ENCODE data around the gene ZFAND5.

The ZFAND5 gene

DNA sequence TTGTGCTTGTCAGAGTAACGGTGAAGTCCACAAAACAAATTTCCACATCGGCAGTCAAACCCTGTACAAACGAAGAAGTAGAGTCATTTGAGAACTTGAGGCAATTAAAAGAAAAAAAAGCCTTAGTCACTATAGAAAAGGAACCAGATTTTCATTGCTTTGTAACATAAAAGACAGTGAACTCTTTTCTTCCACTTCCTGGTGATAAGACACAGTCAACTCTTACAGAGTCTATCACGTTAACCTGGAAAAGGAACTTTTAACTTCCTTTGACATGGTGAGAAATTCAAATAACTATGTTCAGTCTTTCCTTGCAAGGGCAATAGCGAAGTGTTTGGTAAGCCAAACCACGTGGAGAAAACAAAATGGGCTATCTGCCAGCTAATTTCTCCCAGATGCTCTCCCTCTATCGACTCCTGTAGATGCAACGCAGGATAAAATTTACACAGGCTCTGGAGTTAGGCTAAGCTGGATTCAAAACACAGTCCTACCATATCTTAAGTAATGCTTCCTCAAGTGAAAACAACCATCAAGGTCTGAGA is 8.9 kb downstream of the ZFAND5 start:
- H3K4me3 ChIP-seq (ENCODE audit: control insufficient read depth, low read depth, low read length), result no peak overlapping the region
- DNase-seq (ENCODE audit: low read depth), result no peak
- TF ChIP-seq, protein P1, sequence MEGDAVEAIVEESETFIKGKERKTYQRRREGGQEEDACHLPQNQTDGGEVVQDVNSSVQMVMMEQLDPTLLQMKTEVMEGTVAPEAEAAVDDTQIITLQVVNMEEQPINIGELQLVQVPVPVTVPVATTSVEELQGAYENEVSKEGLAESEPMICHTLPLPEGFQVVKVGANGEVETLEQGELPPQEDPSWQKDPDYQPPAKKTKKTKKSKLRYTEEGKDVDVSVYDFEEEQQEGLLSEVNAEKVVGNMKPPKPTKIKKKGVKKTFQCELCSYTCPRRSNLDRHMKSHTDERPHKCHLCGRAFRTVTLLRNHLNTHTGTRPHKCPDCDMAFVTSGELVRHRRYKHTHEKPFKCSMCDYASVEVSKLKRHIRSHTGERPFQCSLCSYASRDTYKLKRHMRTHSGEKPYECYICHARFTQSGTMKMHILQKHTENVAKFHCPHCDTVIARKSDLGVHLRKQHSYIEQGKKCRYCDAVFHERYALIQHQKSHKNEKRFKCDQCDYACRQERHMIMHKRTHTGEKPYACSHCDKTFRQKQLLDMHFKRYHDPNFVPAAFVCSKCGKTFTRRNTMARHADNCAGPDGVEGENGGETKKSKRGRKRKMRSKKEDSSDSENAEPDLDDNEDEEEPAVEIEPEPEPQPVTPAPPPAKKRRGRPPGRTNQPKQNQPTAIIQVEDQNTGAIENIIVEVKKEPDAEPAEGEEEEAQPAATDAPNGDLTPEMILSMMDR (IDR thresholded peaks at IDR 0.05; ENCODE audit: control insufficient read depth, insufficient read depth, low read depth, low read length, missing control alignments), result no peak

DNA sequence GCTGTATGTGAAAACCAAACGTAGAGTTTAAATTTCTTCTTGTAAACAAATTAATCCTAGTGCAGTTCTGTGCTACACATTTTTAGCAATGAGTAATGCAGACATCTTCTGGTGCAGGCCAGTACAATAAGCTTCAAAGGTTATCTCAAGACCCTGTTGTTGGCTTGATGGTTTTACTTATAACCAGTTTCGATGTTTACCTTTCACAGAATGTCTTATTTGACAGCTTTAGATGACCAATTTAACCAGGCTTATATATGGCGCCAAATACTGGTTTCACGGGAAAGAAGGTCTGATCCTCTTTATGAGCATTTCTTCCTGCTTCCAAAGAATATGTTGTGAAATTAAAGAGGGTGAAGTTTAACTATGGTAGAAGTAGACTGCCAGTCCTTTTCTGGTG is 9.9 kb downstream of the ZFAND5 start:
- TF ChIP-seq, protein P1 (IDR thresholded peaks at IDR 0.05; ENCODE audit: control insufficient read depth, insufficient read depth, low read depth, low read length, missing control alignments), result no peak
- no peak for DNase-seq (ENCODE audit: low read depth)
- H3K4me3 ChIP-seq (ENCODE audit: control insufficient read depth, low read depth, low read length), result no peak overlapping the region

DNA sequence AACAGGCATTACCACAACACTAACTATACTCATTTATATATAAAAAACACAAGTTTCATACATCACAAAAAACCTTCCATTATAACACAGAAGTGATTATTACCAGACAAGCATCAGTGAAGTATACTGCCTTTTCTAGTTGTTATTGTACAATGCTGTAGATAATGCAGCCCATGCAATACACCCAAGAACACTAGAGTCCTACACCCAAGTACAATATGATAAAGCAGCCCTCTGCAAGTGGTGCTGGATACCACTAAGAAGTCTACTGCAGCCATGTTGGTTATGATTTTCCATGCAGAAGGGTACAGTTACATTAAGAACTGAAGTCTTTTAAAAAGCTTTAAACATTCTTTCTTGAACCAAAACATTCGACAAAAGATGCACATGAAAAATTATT is 10.3 kb downstream of the ZFAND5 start:
- TF ChIP-seq, protein P1 (IDR thresholded peaks at IDR 0.05; ENCODE audit: control insufficient read depth, insufficient read depth, low read depth, low read length, missing control alignments), result no peak
- no peak for DNase-seq (ENCODE audit: low read depth)
- no peak overlapping the region for H3K4me3 ChIP-seq (ENCODE audit: control insufficient read depth, low read depth, low read length)

DNA sequence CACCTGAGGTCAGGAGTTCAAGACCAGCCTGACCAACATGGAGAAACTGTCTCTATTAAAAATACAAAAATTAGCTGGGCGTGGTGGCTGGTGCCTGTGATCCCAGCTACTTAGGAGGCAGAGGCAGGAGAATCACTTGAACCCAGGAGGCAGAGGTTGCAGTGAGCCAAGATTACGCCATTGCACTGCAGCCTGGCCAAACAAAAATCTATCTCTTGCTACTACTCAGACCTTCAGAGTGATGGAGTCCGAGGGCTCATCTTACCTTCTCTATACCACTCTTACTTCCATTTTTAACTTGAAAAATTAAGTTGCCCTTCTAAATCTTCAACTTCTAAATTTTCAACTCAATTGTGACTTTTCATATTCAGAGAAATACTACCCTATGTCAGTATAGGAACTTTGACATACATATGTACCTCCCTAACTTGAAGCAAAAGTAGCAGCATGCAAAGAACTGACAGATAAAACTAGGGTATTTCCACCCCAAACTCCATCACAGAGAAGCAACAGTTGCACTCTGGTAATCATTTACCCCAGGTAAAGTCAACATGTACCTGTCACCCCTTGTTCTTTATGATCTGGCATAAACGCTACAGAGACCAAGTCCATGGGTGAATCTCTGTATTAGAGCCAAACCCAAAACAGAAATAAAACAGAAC is 11.4 kb downstream of the ZFAND5 start:
- TF ChIP-seq, protein P1 (IDR thresholded peaks at IDR 0.05; ENCODE audit: control insufficient read depth, insufficient read depth, low read depth, low read length, missing control alignments), result no peak

DNA sequence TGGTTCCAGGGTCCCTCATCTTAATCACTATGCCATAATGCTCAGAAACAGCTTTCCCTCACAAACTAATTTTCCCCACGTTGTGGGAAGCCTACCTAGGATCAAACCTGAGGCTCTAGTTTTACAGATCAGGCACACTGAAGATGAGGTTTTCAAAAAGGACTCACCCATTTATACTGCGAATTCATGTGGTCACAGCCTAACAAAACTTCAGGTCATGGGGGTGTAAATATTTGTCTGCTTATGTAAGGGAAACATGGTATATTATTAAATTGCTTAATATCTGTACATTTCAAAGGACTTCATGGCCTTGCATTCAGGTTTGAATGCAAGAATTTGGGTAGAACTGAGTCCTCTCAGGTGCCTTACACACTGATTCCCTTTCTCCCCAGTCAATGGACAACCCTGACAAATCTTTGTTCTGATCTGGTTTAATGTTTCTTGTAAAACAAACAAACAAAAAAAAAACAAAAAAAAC is 12.1 kb downstream of the ZFAND5 start:
- no peak overlapping the region for H3K4me3 ChIP-seq (ENCODE audit: control insufficient read depth, low read depth, low read length)
- TF ChIP-seq, protein P1 (IDR thresholded peaks at IDR 0.05; ENCODE audit: control insufficient read depth, insufficient read depth, low read depth, low read length, missing control alignments), result no peak
- no peak for DNase-seq (ENCODE audit: low read depth)

More for the DNA sequence above, 11.4 kb downstream of the ZFAND5 start:
- H3K4me3 ChIP-seq (ENCODE audit: control insufficient read depth, low read depth, low read length), result no peak overlapping the region
- DNase-seq (ENCODE audit: low read depth), result no peak

DNA sequence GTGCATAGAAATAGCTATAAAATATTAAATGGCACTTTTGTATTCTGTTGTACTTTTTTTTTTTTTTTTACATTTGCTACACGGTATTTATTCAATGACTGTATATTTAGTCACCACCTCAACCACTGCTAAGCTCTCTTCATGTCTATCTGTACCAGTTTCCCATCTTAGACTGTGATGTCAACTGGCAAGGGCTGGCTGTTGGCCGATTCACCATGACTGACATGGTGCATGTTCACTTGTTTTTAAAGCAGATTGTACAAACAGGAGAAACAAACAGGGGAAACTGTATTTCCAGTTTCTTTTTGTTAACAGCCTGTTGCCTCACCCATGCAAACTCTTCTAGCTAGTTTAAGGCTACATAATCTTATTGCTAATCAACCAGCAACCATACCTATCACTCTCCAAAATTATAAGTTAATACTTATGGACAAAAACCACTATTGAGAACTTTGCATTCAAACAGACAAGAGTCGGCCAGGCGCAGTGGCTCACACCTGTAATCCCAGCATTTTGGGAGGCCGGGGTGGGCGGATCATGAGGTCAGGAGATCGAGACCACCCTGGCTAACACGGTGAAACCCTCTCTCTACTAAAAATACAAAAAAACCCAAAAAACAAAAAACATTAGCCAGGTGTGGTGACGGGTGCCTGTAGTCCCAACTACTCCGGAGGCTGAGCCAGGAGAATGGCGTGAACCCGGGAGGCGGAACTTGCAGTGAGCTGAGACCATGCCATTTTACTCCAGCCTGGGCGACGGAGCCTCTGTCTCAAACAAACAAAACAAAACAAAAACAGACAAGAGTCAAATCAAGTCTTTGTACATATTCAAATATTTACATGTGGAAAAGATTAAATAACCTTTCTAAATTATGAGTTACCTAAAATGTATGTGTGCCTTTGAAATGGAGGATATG is 13.2 kb downstream of the ZFAND5 start:
- no peak overlapping the region for H3K4me3 ChIP-seq (ENCODE audit: control insufficient read depth, low read depth, low read length)
- DNase-seq (ENCODE audit: low read depth), result no peak
- TF ChIP-seq, protein P1 (IDR thresholded peaks at IDR 0.05; ENCODE audit: control insufficient read depth, insufficient read depth, low read depth, low read length, missing control alignments), result no peak
